ENCODE measurements around the gene AMFR. TPM values are rescaled to one million over a fixed set of nuclear protein-coding genes. Genes with fewer than 3 reads are reported as not detected.

Gene AMFR
- polyA plus RNA-seq, 1 donor from 2014 or later = 58.7 TPM

DNA sequence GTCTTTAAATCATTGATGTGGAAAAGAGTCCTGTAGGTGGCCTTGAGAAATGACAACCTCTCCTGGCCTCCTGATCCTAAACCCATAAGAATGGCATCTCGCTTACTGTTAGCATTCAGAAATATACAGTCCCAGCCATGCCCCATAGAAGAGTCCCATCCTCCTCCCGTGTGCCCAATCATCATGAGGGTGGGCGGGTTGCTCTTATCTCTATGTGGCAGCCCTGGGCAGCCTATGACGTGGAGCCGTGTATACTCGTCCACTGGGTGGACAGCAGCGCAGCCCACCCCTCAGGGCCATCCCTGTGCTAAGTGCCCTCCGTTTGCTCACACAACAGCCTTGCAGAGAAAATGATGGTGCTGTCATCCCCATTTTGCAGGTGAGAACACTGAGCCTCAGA is 105.3 kb downstream of the AMFR start:
- Mint-ChIP-seq H3K27ac (no peak overlapping the region), H3K27me3 (no peaks in the 10 kb centered on the region), H3K4me1 (peaks cover 4 to 8% (median 6%) of the 10 kb centered on the region in 3 donors), H3K9me3 (no peaks in the 10 kb centered on the region), H3K4me3 (no peak overlapping the region), H3K36me3 (no peaks in the 10 kb centered on the region)

DNA sequence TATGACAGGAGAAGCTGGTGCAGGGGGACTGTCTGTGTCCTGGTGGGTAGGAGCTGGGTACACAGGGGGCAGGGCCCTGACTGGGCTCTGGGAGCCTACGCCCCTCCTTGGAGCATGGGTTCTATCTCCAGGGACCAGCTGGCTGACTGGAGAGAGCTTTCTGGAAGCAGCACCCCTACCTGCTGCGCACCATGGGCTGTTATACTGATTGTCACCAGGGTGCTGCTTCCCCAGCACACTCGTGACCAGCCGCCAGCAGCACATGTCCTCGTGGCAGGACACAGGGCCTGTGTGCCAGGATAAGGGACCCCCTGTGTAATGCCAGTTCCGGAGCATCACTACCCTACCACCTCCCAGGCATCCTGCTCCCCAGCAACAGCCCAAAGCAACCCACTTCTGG is 106.0 kb downstream of the AMFR start:
- Mint-ChIP-seq H3K4me3 (no peak overlapping the region), H3K27ac (no peak overlapping the region), H3K4me1 (peaks cover 4 to 8% (median 6%) of the 10 kb centered on the region in 3 donors)

DNA sequence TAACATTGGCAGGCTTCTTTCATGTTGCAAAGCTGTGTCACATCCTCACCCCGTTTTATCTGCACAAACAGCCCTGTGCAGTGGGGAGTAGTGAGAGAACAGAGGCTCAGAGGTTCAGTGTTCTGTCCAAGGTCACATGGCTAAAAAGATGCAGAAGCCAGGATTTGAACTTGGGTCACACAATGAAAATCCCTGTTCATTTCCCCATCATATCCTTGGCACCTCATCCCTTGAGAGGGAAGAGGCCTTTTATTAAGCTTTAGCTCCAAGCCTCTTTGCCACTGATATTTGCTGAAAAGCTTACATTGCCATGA is 106.6 kb downstream of the AMFR start:
- Mint-ChIP-seq H3K36me3 (no peaks in the 10 kb centered on the region), H3K4me1 (peaks cover 4 to 8% (median 6%) of the 10 kb centered on the region in 3 donors), H3K27me3 (no peaks in the 10 kb centered on the region), H3K9me3 (no peaks in the 10 kb centered on the region), H3K27ac (no peak overlapping the region), H3K4me3 (no peak overlapping the region)

More for the DNA sequence above, 106.0 kb downstream of the AMFR start:
- no peaks in the 10 kb centered on the region for H3K36me3 Mint-ChIP-seq
- H3K9me3 Mint-ChIP-seq = no peaks in the 10 kb centered on the region
- no peaks in the 10 kb centered on the region for H3K27me3 Mint-ChIP-seq

DNA sequence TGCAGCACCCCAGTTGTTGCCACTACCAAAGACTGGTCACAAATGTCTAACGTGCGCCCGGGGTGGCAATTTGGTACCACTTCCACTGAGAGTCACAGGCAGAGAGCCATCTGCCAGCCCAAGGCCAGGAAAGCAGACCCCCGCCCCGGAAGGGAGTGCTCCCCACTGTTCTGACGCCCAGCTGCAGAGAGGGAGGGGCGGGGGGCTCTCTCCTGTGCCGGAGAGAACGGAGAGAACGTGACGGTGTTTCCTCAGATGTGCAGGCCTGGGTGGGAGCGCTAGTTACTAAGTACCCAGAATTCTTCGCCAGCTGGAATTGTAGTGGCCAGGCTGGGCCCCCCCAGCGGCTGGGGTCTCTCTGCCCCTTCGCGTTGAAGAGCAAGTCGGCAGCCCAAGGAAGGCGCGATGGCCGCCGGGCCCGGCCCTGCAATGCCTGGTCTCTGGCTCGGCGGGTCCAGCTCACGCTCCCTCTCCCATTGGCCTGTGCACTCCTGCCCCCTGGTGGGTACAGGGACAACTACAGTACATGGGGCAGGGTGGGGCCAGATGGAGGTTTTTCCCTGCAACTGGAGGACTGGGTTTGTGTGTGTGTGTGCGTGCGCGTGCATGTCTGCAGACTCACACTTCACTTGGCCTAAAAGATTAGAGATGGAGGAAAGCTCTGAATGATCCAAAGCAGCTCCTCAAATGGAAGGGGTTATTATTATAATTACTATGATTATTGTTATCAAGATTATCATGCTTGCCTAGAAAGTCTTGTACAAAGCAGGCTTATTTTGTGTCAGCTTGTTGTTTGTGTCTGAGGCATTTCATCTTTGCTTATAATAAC is 107.1 kb downstream of the AMFR start:
- H3K4me3 Mint-ChIP-seq = peak overlapping the region in 1 of 4 donors; percentile 71
- H3K4me1 Mint-ChIP-seq = peaks cover 4 to 8% (median 6%) of the 10 kb centered on the region in 3 donors
- H3K27ac Mint-ChIP-seq = no peak overlapping the region
- H3K9me3 Mint-ChIP-seq = no peaks in the 10 kb centered on the region
- H3K36me3 Mint-ChIP-seq = no peaks in the 10 kb centered on the region
- H3K27me3 Mint-ChIP-seq = no peaks in the 10 kb centered on the region

DNA sequence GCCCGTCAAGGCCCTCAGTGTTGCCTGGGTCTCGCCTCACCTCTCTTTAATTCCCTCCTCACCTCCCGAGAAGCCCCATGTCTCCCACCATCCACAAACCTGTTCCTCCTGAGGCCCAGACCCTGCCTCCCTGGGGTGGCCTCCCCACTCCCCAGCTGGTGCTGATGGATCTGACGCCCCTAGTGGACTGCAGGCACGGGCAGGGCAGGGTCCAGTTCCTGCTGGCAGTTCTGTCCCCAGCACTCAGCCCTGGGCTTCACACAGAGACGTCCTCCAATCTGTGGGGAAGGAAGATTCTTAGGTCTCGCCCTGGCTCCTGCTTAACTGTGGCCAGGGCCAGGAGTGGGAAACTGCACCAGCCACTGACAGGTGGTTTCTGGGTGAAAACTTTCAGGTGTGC is 108.8 kb downstream of the AMFR start:
- no peaks in the 10 kb centered on the region for H3K27me3 Mint-ChIP-seq
- peaks cover 4 to 8% (median 6%) of the 10 kb centered on the region in 3 donors for H3K4me1 Mint-ChIP-seq
- H3K4me3 Mint-ChIP-seq = no peak overlapping the region
- H3K27ac Mint-ChIP-seq = no peak overlapping the region
- no peaks in the 10 kb centered on the region for H3K36me3 Mint-ChIP-seq
- no peaks in the 10 kb centered on the region for H3K9me3 Mint-ChIP-seq

DNA sequence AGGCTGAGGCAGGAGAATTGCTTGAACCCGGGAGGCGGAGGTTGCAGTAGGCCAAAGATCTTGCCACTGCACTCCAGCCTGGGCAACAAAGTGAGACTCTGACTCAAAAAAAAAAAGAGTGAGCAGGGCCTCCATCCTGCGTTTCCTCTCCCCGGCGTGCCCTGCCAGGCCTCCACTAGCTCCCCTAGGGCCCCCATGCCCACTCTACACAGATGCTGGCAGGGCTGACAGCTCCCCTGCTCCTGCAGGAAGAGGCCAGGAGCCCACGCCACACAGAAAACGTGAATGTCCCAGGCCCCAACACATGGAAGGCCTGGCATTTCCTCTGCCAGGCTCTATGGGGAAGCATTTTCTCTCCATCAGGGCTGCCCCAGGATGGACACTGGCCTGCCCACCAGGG is 109.4 kb downstream of the AMFR start:
- no peak overlapping the region for H3K27ac Mint-ChIP-seq

DNA sequence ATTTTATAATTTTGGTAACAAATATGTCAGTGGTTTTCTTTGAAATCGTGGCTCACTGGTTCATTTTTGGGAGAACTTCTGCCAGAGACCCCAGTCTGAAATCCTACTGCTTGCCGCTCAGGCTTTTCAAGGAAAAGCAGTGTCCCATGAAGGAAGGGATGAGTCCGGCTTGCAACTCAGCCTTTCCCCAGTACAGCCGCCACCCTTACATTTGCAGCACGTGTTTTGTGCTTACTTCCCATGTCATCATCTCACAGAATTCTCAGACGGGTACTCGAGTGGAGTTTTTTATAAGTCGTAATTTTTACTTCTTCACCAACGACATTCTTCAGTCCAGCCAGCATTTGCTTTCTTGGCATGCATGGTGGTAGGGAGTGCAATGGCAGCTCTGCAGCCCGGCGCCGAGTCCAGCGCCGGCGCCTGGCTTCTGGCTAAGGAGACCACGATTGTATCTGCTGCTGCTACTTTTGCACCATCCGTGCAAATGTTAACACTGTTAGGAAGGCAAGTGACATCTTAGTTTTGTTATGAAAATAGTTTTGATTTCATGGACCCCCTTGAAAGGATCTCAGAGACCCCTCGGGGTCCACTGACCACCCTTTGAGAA is 111.0 kb downstream of the AMFR start:
- Mint-ChIP-seq H3K9me3 (peaks cover 0 to 3% (median 0%) of the 10 kb centered on the region in 3 donors), H3K4me1 (peaks cover 0 to 4% (median 1%) of the 10 kb centered on the region in 3 donors), H3K4me3 (no peak overlapping the region), H3K36me3 (no peaks in the 10 kb centered on the region), H3K27me3 (no peaks in the 10 kb centered on the region), H3K27ac (no peak overlapping the region)

More for the DNA sequence above, 109.4 kb downstream of the AMFR start:
- no peaks in the 10 kb centered on the region for H3K27me3 Mint-ChIP-seq
- no peaks in the 10 kb centered on the region for H3K9me3 Mint-ChIP-seq
- H3K36me3 Mint-ChIP-seq = no peaks in the 10 kb centered on the region
- H3K4me1 Mint-ChIP-seq = peaks cover 3 to 6% (median 4%) of the 10 kb centered on the region in 3 donors
- no peak overlapping the region for H3K4me3 Mint-ChIP-seq

DNA sequence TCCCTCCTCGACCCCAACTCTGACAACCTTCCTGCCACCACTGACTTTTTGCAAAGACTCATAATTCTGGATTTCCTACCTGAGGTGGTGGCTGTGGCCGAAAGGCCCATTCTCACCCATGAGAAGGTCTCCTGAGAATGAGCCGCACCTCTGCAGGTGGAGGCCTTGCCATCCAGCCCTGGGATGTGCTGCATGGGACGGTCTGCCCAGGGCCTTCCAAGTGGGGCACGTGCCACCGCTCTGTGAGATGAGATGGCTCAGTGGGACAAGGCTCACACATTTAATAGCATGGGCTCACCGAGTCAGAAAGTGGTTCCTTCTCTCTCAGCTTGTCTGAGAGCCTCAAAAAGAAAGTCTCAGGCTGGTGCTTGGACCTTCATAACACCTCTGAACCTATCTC is 112.8 kb downstream of the AMFR start:
- Mint-ChIP-seq H3K9me3 (peaks cover 0 to 3% (median 0%) of the 10 kb centered on the region in 3 donors), H3K27ac (no peak overlapping the region), H3K27me3 (peaks cover 7% of the 10 kb centered on the region), H3K4me1 (no peaks in the 10 kb centered on the region), H3K4me3 (no peak overlapping the region), H3K36me3 (no peaks in the 10 kb centered on the region)

DNA sequence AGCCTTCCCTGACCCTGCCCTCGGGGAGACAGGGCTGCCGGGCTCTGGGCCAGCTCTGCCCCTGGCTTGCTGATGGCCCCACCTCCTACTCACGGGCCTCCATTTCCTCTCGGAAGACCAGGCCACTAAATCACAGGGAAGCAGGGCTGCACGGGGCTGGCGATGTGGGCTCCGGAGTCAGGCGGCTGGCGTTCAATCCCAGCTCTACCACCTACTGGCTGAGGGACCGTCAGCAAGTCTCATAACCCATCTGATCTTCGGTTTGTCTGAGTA is 113.4 kb downstream of the AMFR start:
- Mint-ChIP-seq H3K27me3 (peaks cover 7% of the 10 kb centered on the region), H3K4me3 (no peak overlapping the region)

More for the DNA sequence above, 113.4 kb downstream of the AMFR start:
- Mint-ChIP-seq H3K4me1 (no peaks in the 10 kb centered on the region), H3K36me3 (no peaks in the 10 kb centered on the region), H3K9me3 (peaks cover 0 to 3% (median 0%) of the 10 kb centered on the region in 3 donors), H3K27ac (no peak overlapping the region)

Other genes with a start within 250 kb of the AMFR start
- gene GNAO1, start 234.1 kb downstream of the AMFR start, polyA plus RNA-seq = 0.58 TPM
- gene NUDT21, start 25.8 kb upstream of the AMFR start, polyA plus RNA-seq = 57.2 TPM
- gene OGFOD1, start 26.0 kb upstream of the AMFR start, polyA plus RNA-seq = 65.8 TPM
- 18.2 TPM for gene BBS2, start 94.5 kb upstream of the AMFR start, polyA plus RNA-seq
- not detected for gene MT4, start 139.5 kb upstream of the AMFR start, polyA plus RNA-seq
- not detected for gene MT3, start 164.0 kb upstream of the AMFR start, polyA plus RNA-seq
- 40.8 TPM for gene MT2A, start 183.0 kb upstream of the AMFR start, polyA plus RNA-seq
- 0.49 TPM for gene MT1E, start 200.2 kb upstream of the AMFR start, polyA plus RNA-seq
- not detected for gene MT1M, start 207.1 kb upstream of the AMFR start, polyA plus RNA-seq
- not detected for gene MT1A, start 213.1 kb upstream of the AMFR start, polyA plus RNA-seq
- not detected for gene MT1B, start 226.3 kb upstream of the AMFR start, polyA plus RNA-seq
- 9.7 TPM for gene MT1F, start 232.4 kb upstream of the AMFR start, polyA plus RNA-seq
- not detected for gene MT1G, start 242.5 kb upstream of the AMFR start, polyA plus RNA-seq
- gene MT1H, start 244.3 kb upstream of the AMFR start, polyA plus RNA-seq = not detected